HCT116 (cell line): ENCODE data around the gene MELTF. TPM values are rescaled to one million over a fixed set of nuclear protein-coding genes. Genes with fewer than 3 reads are reported as not detected.

ENCODE experiments used
- ATAC-seq: fragments of 200-7000 bp; cut with Tn5 transposase; 2 replicates; pipeline ENCODE4 v1.9.1; 2020; ENCODE audit warnings: mild to moderate bottlenecking, moderate library complexity
- BruUV-seq: library from RNA; stranded (reverse); fragments of 400-500 nt; replicated peaks from 2 replicates; lab custom pipeline; 2021; lab: Mats Ljungman, UMichigan
- CTCF ChIA-PET: fragments of 300-600 bp; sonication (Branson Sonifier 250); formaldehyde crosslinking; loops from one replicate; lab custom pipeline; 2021; ENCODE audit warnings: antibody characterized with exemption; lab: Charles Lee
- POLR2A ChIA-PET: fragments of 300-600, 350-600 bp; sonication (Branson Sonifier 250); formaldehyde crosslinking; loops from one replicate; lab custom pipeline; 2021; ENCODE audit warnings: antibody characterized with exemption; lab: Charles Lee
- RAD21 ChIA-PET, 2 experiments: fragments of 300-600 bp; sonication (Branson Sonifier 250); formaldehyde crosslinking; loops; one replicate each; lab custom pipeline; 2023; ENCODE audit warnings: low total read pairs in 2 of 2; ENCODE audit not compliant: uncharacterized antibody in 2 of 2, unreplicated experiment in 2 of 2, low non-redundant PET in 1 of 2; lab: Charles Lee
- DNase-seq: peaks from one replicate; pipeline ENCODE4 v3.0.0-alpha.2; 2010; ENCODE audit warnings: low read depth, low spot score
- H2AFZ ChIP-seq: fragments of 200-600 bp; shearing (Covaris generic), sonication (generic); 2 replicates; pipeline ENCODE4 v1.6.1; 2017; ENCODE audit warnings: low read depth, mixed run types, mixed read lengths, antibody characterized with exemption, low read length; ENCODE audit not compliant: poor library complexity, severe bottlenecking
- H3K27ac ChIP-seq: 2 replicates; pipeline ENCODE4 v1.5.1; 2012; ENCODE audit warnings: low read depth, low read length
- H3K27me3 ChIP-seq: fragments of 200-600 bp; sonication (generic); 2 replicates; pipeline ENCODE4 v1.6.1; 2016; ENCODE audit warnings: mixed run types, low read length, mixed read lengths; ENCODE audit not compliant: insufficient read depth
- H3K36me3 ChIP-seq, 2 experiments: fragments of 200-500 bp in 1 of 2; fragments of 200-600 bp in 1 of 2; sonication (Bioruptor generic) in 1 of 2; sonication (generic) in 1 of 2; 2 replicates each; pipeline versions ENCODE4 v1.5.1 to v1.6.1; 2014 to 2016; ENCODE audit warnings: low read length in 2 of 2, inconsistent platforms in 1 of 2, mixed read lengths in 1 of 2, mixed run types in 1 of 2; ENCODE audit not compliant: insufficient read depth in 2 of 2, control insufficient read depth in 1 of 2
- H3K4me1 ChIP-seq, 2 experiments: fragments of 200-600 bp in 1 of 2; sonication (generic) in 1 of 2; 2 replicates each; pipeline versions ENCODE4 v1.5.1 to v1.6.1; 2012 to 2017; ENCODE audit warnings: low read length in 2 of 2, inconsistent platforms in 1 of 2, mild to moderate bottlenecking in 1 of 2, mixed read lengths in 1 of 2, mixed run types in 1 of 2, moderate library complexity in 1 of 2; ENCODE audit not compliant: insufficient read depth in 2 of 2, control insufficient read depth in 1 of 2
- H3K4me2 ChIP-seq: fragments of 200-600 bp; sonication (generic); 2 replicates; pipeline ENCODE4 v1.6.1; 2017; ENCODE audit warnings: mixed run types, low read length, mixed read lengths
- H3K4me3 ChIP-seq, 2 experiments: fragments of 200-600 bp in 1 of 2; sonication (generic) in 1 of 2; replicated peaks in 1 of 2; 2 replicates each; pipeline ENCODE4 v1.5.1; 2011 to 2016; ENCODE audit warnings: low read length in 2 of 2, control low read depth in 1 of 2, low read depth in 1 of 2, mild to moderate bottlenecking in 1 of 2, mixed read lengths in 1 of 2, mixed run types in 1 of 2
- H3K79me2 ChIP-seq: fragments of 200-600 bp; sonication (generic); 2 replicates; pipeline ENCODE4 v1.6.1; 2017; ENCODE audit warnings: mild to moderate bottlenecking, mixed run types, low read length, moderate library complexity, mixed read lengths; ENCODE audit not compliant: insufficient read depth
- H3K9ac ChIP-seq: fragments of 200-600 bp; sonication (generic); 2 replicates; pipeline ENCODE4 v1.6.1; 2016; ENCODE audit warnings: low read length, mixed read lengths
- H3K9me2 ChIP-seq: fragments of 200-600 bp; sonication (generic), shearing (Covaris generic); 2 replicates; pipeline ENCODE4 v1.6.1; 2017; ENCODE audit warnings: mixed run types, mild to moderate bottlenecking, moderate library complexity; ENCODE audit not compliant: insufficient read depth
- H3K9me3 ChIP-seq, 2 experiments: fragments of 200-500 bp in 1 of 2; fragments of 200-600 bp in 1 of 2; sonication (Bioruptor generic) in 1 of 2; sonication (generic) in 1 of 2; 2 replicates each; pipeline ENCODE4 v1.6.1; 2014 to 2017; ENCODE audit warnings: low read length in 2 of 2, mixed read lengths in 2 of 2, inconsistent platforms in 1 of 2, low read depth in 1 of 2, mild to moderate bottlenecking in 1 of 2, mixed run types in 1 of 2, moderate library complexity in 1 of 2; ENCODE audit not compliant: control insufficient read depth in 1 of 2, insufficient read depth in 1 of 2
- H4K20me1 ChIP-seq: fragments of 200-600 bp; sonication (generic), shearing (Covaris generic); 2 replicates; pipeline ENCODE4 v1.6.1; 2017; ENCODE audit warnings: mixed run types, mild to moderate bottlenecking, moderate library complexity; ENCODE audit not compliant: insufficient read depth
- CTCF ChIP-seq, 3 experiments: fragments of 200-600 bp in 1 of 3; sonication (generic) in 1 of 3; IDR thresholded peaks in 2 of 3; conservative IDR thresholded peaks in 1 of 3; 2 replicates each; pipeline ENCODE4 v1.5.1; 2012 to 2017; ENCODE audit warnings: low read depth in 2 of 3, low read length in 2 of 3, antibody characterized with exemption in 1 of 3, borderline replicate concordance in 1 of 3, control low read depth in 1 of 3, mild to moderate bottlenecking in 1 of 3, mixed read lengths in 1 of 3, mixed run types in 1 of 3, moderate library complexity in 1 of 3; ENCODE audit not compliant: insufficient read depth in 1 of 3
- ELF1 ChIP-seq: IDR thresholded peaks from 2 replicates; pipeline ENCODE4 v1.6.1; 2012; ENCODE audit warnings: low read depth, borderline replicate concordance
- EZH2 ChIP-seq: fragments of 200-600 bp; sonication (generic); IDR thresholded peaks from 2 replicates; pipeline ENCODE4 v1.6.1; 2017; ENCODE audit warnings: antibody characterized with exemption, mixed run types
- EZH2phosphoT487 ChIP-seq: fragments of 200-600 bp; IDR thresholded peaks from 2 replicates; pipeline ENCODE4 v1.6.1; 2018; ENCODE audit warnings: antibody characterized with exemption, borderline replicate concordance
- POLR2AphosphoS5 ChIP-seq: IDR thresholded peaks from 2 replicates; pipeline ENCODE4 v1.6.1; 2011; ENCODE audit warnings: mild to moderate bottlenecking, low read depth, low read length, moderate library complexity
- RAD21 ChIP-seq: IDR thresholded peaks from 2 replicates; pipeline ENCODE4 v1.6.1; 2012; ENCODE audit warnings: low read depth, mild to moderate bottlenecking
- REST ChIP-seq: IDR thresholded peaks from 2 replicates; pipeline ENCODE4 v1.6.1; 2012; ENCODE audit warnings: low read depth
- SP1 ChIP-seq: IDR thresholded peaks from 2 replicates; pipeline ENCODE4 v1.6.1; 2012; ENCODE audit warnings: low read depth
- YY1 ChIP-seq: IDR thresholded peaks from 2 replicates; pipeline ENCODE4 v1.6.1; 2011; ENCODE audit warnings: low read length, low read depth, moderate library complexity, mild to moderate bottlenecking; ENCODE audit not compliant: insufficient replicate concordance; ENCODE audit errors: extremely low read depth
- ZNF274 ChIP-seq: fragments of 200-500 bp; sonication (Bioruptor generic); IDR thresholded peaks from 2 replicates; pipeline ENCODE4 v1.6.1; 2014; ENCODE audit warnings: mild to moderate bottlenecking, low read depth, low read length, inconsistent platforms
- intact Hi-C: fragments of 100-400 bp; cut with micrococcal nuclease; formaldehyde crosslinking; loops from 2 replicates; pipeline ENCODE4 v1.10.0; 2022
- total RNA-seq: library from RNA; stranded (reverse); gene quantifications from one replicate; pipeline ENCODE4 v1.2.1, GENCODE V29; 2021; ENCODE audit not compliant: unreplicated experiment

MELTF gene
- total RNA-seq, 1 experiment from 2014 or later = 47.6 TPM

- no peaks in the 10 kb centered on the region for H3K79me2 ChIP-seq
- POLR2A ChIA-PET = no interaction called here
- H3K4me3 ChIP-seq = no peak overlapping the region
- no peak overlapping the region for H2AFZ ChIP-seq
- peaks cover 0 to 4% of the 10 kb centered on the region in 2 experiments; a peak in 1 of 4 replicates for H3K4me1 ChIP-seq
- H3K27ac ChIP-seq = no peak overlapping the region
- no peaks in the 10 kb centered on the region for H3K27me3 ChIP-seq
- DNase-seq (no peak), ATAC-seq (no peak)
- peaks cover 3 to 5% of the 10 kb centered on the region in 2 experiments; a peak in 1 of 4 replicates for H3K9me3 ChIP-seq
- BruUV-seq = no TSS peak
- CTCF ChIA-PET = no interaction called here
- no peak overlapping the region for H3K9ac ChIP-seq
- no peaks in the 10 kb centered on the region for H3K9me2 ChIP-seq
- H3K36me3 ChIP-seq = no peaks in the 10 kb centered on the region
- intact Hi-C loops = no loop called here
- TF ChIP-seq RAD21 (no peak), SP1 (no peak), YY1 (no peak), CTCF (IDR thresholded peaks at IDR 0.05 in 2 of 3, conservative IDR thresholded peaks at IDR 0.05 in 1 of 3; ENCODE audit: borderline replicate concordance in 1 of 3, insufficient read depth in 1 of 3, low read depth in 2 of 3, low read length in 2 of 3) (peak in 1 of 3 experiments; percentile 33; a peak in 2 of 6 replicates)
- no peaks in the 10 kb centered on the region for H4K20me1 ChIP-seq
- RAD21 ChIA-PET = no interaction called here
- no peak overlapping the region for H3K4me2 ChIP-seq
These were observed 43.4 kb downstream of the MELTF start for GRCh38 chr3:196985954-196986885.

GRCh38 chr3:196985298-196985697 lies 44.3 kb downstream of the MELTF start:
- Histone ChIP-seq H4K20me1 (no peaks in the 10 kb centered on the region), H3K9me2 (no peaks in the 10 kb centered on the region), H3K79me2 (no peaks in the 10 kb centered on the region), H3K9ac (no peak overlapping the region), H3K36me3 (no peaks in the 10 kb centered on the region), H3K27me3 (no peaks in the 10 kb centered on the region), H3K9me3 (peaks cover 3 to 5% of the 10 kb centered on the region in 2 experiments; a peak in 1 of 4 replicates), H3K4me2 (no peak overlapping the region), H2AFZ (no peak overlapping the region), H3K4me3 (no peak overlapping the region), H3K27ac (no peak overlapping the region), H3K4me1 (peaks cover 0 to 4% of the 10 kb centered on the region in 2 experiments; a peak in 1 of 4 replicates)
- ChIA-PET POLR2A (no interaction called here), CTCF (no interaction called here), RAD21 (no interaction called here)
- DNase-seq = no peak
- BruUV-seq = no TSS peak
- intact Hi-C loops = no loop called here
- no peak for ATAC-seq
- TF ChIP-seq ELF1 = no peak
- TF ChIP-seq POLR2AphosphoS5 = no peak
- no peak for TF ChIP-seq ZNF274
- no peak for TF ChIP-seq EZH2phosphoT487
- no peak for TF ChIP-seq RAD21
- no peak for TF ChIP-seq REST
- no peak for TF ChIP-seq EZH2
